Measurements from ENCODE around the gene PLD4.

DNA sequence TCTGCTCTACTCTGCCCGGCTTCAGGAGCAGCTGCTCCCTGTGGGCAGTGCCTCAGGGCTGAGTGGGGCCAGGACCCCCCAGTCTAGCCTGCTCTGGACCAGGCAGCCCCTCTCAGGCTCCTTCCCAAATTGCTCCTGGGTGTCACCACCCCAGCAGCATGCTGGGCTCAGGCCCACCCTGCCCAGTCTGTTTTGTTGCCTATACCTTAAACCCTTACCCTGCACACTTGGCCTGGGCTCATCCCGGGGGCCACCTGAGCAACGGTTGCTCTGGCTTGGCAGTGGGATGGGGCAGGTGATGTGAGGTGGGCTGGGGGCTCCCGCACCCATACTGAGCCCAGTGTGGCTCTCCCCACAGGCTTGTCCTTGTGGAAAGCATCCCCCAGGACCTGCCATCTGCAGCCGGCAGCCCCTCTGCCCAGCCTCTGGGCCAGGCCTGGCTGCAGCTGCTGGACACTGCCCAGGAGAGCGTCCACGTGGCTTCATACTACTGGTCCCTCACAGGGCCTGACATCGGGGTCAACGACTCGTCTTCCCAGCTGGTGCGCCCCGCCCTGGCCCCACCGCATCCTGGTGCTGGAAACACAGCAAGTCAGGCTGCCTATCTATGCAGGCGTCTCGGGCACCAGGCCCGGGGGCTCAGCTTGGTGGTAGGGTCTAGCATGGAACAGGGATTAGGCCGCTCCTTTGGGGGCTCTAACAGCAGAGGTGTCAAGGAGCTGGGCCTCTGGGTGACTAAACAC is 3.9 kb downstream of the PLD4 start:
- no peak for TF ChIP-seq POLR2A (IDR thresholded peaks at IDR 0.05)
- TF ChIP-seq, protein P1, sequence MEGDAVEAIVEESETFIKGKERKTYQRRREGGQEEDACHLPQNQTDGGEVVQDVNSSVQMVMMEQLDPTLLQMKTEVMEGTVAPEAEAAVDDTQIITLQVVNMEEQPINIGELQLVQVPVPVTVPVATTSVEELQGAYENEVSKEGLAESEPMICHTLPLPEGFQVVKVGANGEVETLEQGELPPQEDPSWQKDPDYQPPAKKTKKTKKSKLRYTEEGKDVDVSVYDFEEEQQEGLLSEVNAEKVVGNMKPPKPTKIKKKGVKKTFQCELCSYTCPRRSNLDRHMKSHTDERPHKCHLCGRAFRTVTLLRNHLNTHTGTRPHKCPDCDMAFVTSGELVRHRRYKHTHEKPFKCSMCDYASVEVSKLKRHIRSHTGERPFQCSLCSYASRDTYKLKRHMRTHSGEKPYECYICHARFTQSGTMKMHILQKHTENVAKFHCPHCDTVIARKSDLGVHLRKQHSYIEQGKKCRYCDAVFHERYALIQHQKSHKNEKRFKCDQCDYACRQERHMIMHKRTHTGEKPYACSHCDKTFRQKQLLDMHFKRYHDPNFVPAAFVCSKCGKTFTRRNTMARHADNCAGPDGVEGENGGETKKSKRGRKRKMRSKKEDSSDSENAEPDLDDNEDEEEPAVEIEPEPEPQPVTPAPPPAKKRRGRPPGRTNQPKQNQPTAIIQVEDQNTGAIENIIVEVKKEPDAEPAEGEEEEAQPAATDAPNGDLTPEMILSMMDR (IDR thresholded peaks at IDR 0.05), result no peak

Data from body of pancreas (tissue), 4 donors.